GM21619 (cell line): Measurements from ENCODE around the gene FRZB.
"Not testable (repeated sequence)": the region's sequence is repeated elsewhere in the genome, so short reads cannot be mapped to it uniquely, and the experiment has no call there.

Experiments used
- ATAC-seq: cut with Tn5 transposase; IDR thresholded peaks from one replicate; pipeline ENCODE4 v1.9.1; 2021; ENCODE audit not compliant: unreplicated experiment

The FRZB gene

GRCh38 chr2:182890773-182891378 is 24.4 kb upstream of the FRZB start:
- ATAC-seq, result no peak

GRCh38 chr2:182890305-182890704 is 23.9 kb upstream of the FRZB start:
- ATAC-seq, result no peak

- ATAC-seq, result no peak
Measured at GRCh38 chr2:182887753-182888415, 21.4 kb upstream of the FRZB start.

- ATAC-seq, result no peak
Measured at GRCh38 chr2:182887093-182887492, 20.7 kb upstream of the FRZB start.

GRCh38 chr2:182885771-182886170 is 19.3 kb upstream of the FRZB start:
- no peak for ATAC-seq

- no peak for ATAC-seq
Measured at GRCh38 chr2:182883451-182883850, 17.0 kb upstream of the FRZB start.

- not testable (repeated sequence) for ATAC-seq
Measured at GRCh38 chr2:182880100-182880499, 13.7 kb upstream of the FRZB start.

GRCh38 chr2:182876653-182877052 is 10.2 kb upstream of the FRZB start:
- ATAC-seq, result not testable (repeated sequence)

- no peak for ATAC-seq
Measured at GRCh38 chr2:182870227-182870626, 3.8 kb upstream of the FRZB start.

- ATAC-seq, result no peak
Measured at GRCh38 chr2:182868054-182868796, 1.8 kb upstream of the FRZB start.

GRCh38 chr2:182867426-182868053 is 1.1 kb upstream of the FRZB start:
- ATAC-seq, result no peak

- ATAC-seq, result no peak
Measured at GRCh38 chr2:182866095-182866460, 359 bp downstream of the FRZB start.

GRCh38 chr2:182864949-182865570 is 1.4 kb downstream of the FRZB start:
- ATAC-seq, result no peak

GRCh38 chr2:182863642-182864041 is 2.8 kb downstream of the FRZB start:
- no peak for ATAC-seq

GRCh38 chr2:182862091-182862490 is 4.3 kb downstream of the FRZB start:
- ATAC-seq, result no peak

GRCh38 chr2:182860858-182861257 is 5.6 kb downstream of the FRZB start:
- ATAC-seq, result no peak

- ATAC-seq, result no peak
Measured at GRCh38 chr2:182858671-182859070, 7.8 kb downstream of the FRZB start.

GRCh38 chr2:182855376-182855775 is 11.1 kb downstream of the FRZB start:
- ATAC-seq, result no peak

GRCh38 chr2:182854375-182855105 is 11.9 kb downstream of the FRZB start:
- ATAC-seq, result no peak

- ATAC-seq, result no peak
Measured at GRCh38 chr2:182852801-182853200, 13.6 kb downstream of the FRZB start.

GRCh38 chr2:182852090-182852489 is 14.3 kb downstream of the FRZB start:
- no peak for ATAC-seq
